ENCODE data around the gene PIAS1.

Gene PIAS1

DNA sequence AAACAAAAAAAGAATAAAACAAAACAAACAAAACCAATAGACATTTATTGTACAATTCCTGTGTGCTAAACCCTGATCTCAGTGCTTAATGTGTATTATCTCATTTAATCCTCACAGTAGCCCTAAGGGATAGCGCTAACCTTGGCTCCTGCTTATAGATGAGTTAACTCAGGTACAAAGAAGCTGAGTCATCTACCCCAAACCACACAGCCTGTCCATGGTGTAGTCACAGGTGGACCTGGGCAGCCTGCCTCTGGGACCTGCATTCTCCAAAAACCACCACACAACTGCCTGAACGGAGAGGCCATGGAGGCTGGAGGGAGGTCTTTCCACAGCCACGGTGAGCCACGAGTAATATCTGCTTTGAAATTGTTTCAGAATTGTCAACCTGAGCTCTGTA lies 180.9 kb downstream of the PIAS1 start:
- no peak for DNase-seq (ENCODE audit: low read depth)

GRCh38 chr15:68239025-68239424 lies 184.9 kb downstream of the PIAS1 start:
- DNase-seq (ENCODE audit: low read depth) = no peak

DNA sequence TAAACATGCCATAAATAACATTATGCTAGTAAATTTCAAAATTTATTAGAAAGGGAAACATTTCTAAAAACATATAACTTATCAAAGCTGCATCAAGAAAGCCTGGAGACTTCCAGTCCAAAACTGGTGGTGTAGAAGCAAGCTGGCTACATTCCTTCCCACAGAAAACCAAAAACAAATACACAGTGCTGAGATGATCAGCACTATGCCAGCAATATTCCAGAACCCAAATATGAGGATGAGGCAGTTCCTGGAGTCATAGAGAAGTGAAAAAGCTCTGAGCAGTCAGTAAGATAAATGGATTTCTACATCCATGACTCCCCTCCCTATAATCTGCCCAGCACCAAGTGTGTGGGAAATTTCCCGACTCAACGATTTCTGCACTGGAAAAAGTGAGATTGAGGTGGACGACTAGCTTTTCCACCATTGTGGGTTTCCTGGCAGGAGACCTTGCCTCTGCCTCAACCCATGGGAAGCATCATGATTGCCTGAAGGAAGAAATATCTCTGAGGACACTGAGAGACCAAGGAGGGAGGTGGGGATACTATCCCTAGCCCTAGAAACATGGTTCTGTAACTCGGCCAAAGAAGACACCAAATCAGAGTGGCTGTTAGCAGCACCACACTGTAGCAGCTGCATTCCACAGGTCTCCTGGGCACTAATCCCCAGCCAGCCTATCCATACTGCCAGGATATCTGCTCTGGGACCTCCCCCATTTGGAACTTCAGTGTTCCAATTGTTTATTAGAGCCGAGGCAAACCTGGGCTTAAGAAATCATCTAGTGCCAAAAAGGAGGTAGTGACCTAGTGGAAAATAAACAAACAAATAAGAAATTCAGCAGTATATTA lies 187.2 kb downstream of the PIAS1 start:
- DNase-seq (ENCODE audit: low read depth) = no peak

All from non-pigmented ciliary epithelial cell (primary cell).